H1 (cell line): Measurements from ENCODE around the gene PLD5. TPM values are rescaled to one million over a fixed set of nuclear protein-coding genes. Genes with fewer than 3 reads are reported as not detected.

Experiments used
- CTCF ChIA-PET: fragments of 300-600 bp; sonication (Branson Sonifier 250); formaldehyde crosslinking; loops from one replicate; lab custom pipeline; 2021; ENCODE audit not compliant: partially characterized antibody; lab: Charles Lee
- POLR2A ChIA-PET: fragments of 300-600 bp; sonication (Branson Sonifier 250); formaldehyde crosslinking; loops from one replicate; lab custom pipeline; 2021; ENCODE audit warnings: inconsistent platforms; ENCODE audit not compliant: partially characterized antibody; lab: Charles Lee
- DNase-seq, 2 experiments: peaks; one replicate each; pipeline versions ENCODE4 v3.0.0 to v3.0.0-alpha.2; 2010 to 2022; ENCODE audit warnings: low spot score in 2 of 2, low read depth in 1 of 2, mixed read lengths in 1 of 2
- FAIRE-seq: peaks from 2 replicates; lab custom pipeline; 2011; peaks lifted over from hg19 to GRCh38; lab: Jason Lieb, UNC
- H2AFZ ChIP-seq: 2 replicates; pipeline ENCODE4 v1.8.1; 2012; ENCODE audit warnings: low read length, inconsistent platforms
- H2AK5ac ChIP-seq: 2 replicates; pipeline ENCODE4 v1.6.1; 2013; ENCODE audit warnings: low read depth, low read length
- H2BK120ac ChIP-seq: replicated peaks from 2 replicates; pipeline ENCODE3; 2013; ENCODE audit warnings: low read depth, low read length, inconsistent platforms
- H2BK12ac ChIP-seq: 2 replicates; pipeline ENCODE4 v1.6.1; 2013; ENCODE audit warnings: low read depth, low read length
- H2BK15ac ChIP-seq: 2 replicates; pipeline ENCODE4 v1.6.1; 2013; ENCODE audit warnings: low read length
- H2BK20ac ChIP-seq: 2 replicates; pipeline ENCODE4 v1.6.1; 2013; ENCODE audit warnings: low read length
- H2BK5ac ChIP-seq: 2 replicates; pipeline ENCODE4 v1.6.1; 2013; ENCODE audit warnings: low read depth, low read length
- H3K14ac ChIP-seq: 2 replicates; pipeline ENCODE4 v1.6.1; 2013; ENCODE audit warnings: inconsistent platforms; ENCODE audit not compliant: insufficient read length
- H3K18ac ChIP-seq: 2 replicates; pipeline ENCODE4 v1.6.1; 2013; ENCODE audit warnings: low read length; ENCODE audit errors: extremely low read depth
- H3K23ac ChIP-seq: 2 replicates; pipeline ENCODE4 v1.6.1; 2013; ENCODE audit warnings: inconsistent platforms; ENCODE audit not compliant: insufficient read length
- H3K23me2 ChIP-seq: 2 replicates; pipeline ENCODE4 v1.6.1; 2013; ENCODE audit warnings: low read depth, low read length
- H3K27ac ChIP-seq: 2 replicates; pipeline ENCODE4 v1.6.1; 2011; ENCODE audit warnings: low read depth, low read length, inconsistent platforms
- H3K27me3 ChIP-seq, 4 experiments: replicated peaks in 1 of 4; 1 replicate in 1 of 4; 2 replicates in 3 of 4; pipeline versions ENCODE4 v1.6.1 to v1.8.1; 2011 to 2013; ENCODE audit warnings: low read length in 3 of 4, mild to moderate bottlenecking in 3 of 4, inconsistent platforms in 2 of 4, mixed read lengths in 2 of 4, moderate library complexity in 1 of 4; ENCODE audit not compliant: control insufficient read depth in 3 of 4, insufficient read depth in 3 of 4; ENCODE audit errors: extremely low read depth in 1 of 4
- H3K36me3 ChIP-seq, 4 experiments: 2 replicates each; pipeline versions ENCODE4 v1.6.1 to v1.8.1; 2011 to 2013; ENCODE audit warnings: mild to moderate bottlenecking in 4 of 4, low read length in 3 of 4, moderate library complexity in 2 of 4, control low read depth in 1 of 4, inconsistent platforms in 1 of 4; ENCODE audit not compliant: insufficient read depth in 4 of 4, control insufficient read depth in 2 of 4
- H3K4ac ChIP-seq: replicated peaks from 2 replicates; pipeline ENCODE3; 2013; ENCODE audit warnings: low read length, low read depth, mixed read lengths, inconsistent platforms; ENCODE audit not compliant: insufficient read length
- H3K4me1 ChIP-seq, 4 experiments: replicated peaks in 1 of 4; 1 replicate in 1 of 4; 2 replicates in 3 of 4; pipeline versions ENCODE4 v1.6.1 to v1.8.1; 2011 to 2013; ENCODE audit warnings: low read length in 3 of 4, inconsistent platforms in 2 of 4, mixed read lengths in 1 of 4; ENCODE audit not compliant: insufficient read depth in 4 of 4, control insufficient read depth in 3 of 4
- H3K4me2 ChIP-seq, 2 experiments: 2 replicates each; pipeline versions ENCODE4 v1.6.1 to v1.8.1; 2011 to 2013; ENCODE audit warnings: low read depth in 2 of 2, low read length in 2 of 2, control low read depth in 1 of 2, inconsistent platforms in 1 of 2, mild to moderate bottlenecking in 1 of 2; ENCODE audit not compliant: insufficient read depth in 1 of 2
- H3K4me3 ChIP-seq, 4 experiments: fragments of 200-600, 300-600 bp in 1 of 4; sonication (generic), shearing (Covaris generic), sonication (Bioruptor Twin) in 1 of 4; 2 replicates each; pipeline versions ENCODE4 v1.5.1 to v1.8.1; 2011 to 2016; ENCODE audit warnings: low read length in 4 of 4, low read depth in 3 of 4, control low read depth in 2 of 4, inconsistent platforms in 2 of 4, mild to moderate bottlenecking in 2 of 4, mixed read lengths in 1 of 4, moderate library complexity in 1 of 4; ENCODE audit not compliant: insufficient read depth in 2 of 4; ENCODE audit errors: extremely low read depth in 1 of 4
- H3K56ac ChIP-seq: replicated peaks from 2 replicates; pipeline ENCODE3; 2013; ENCODE audit warnings: low read depth, mild to moderate bottlenecking, mixed read lengths, low read length, inconsistent platforms; ENCODE audit not compliant: insufficient read length
- H3K79me1 ChIP-seq: 2 replicates; pipeline ENCODE4 v1.6.1; 2013; ENCODE audit warnings: low read depth, low read length, control low read depth
- H3K79me2 ChIP-seq, 2 experiments: 2 replicates each; pipeline versions ENCODE4 v1.6.1 to v1.8.1; 2012 to 2013; ENCODE audit warnings: low read length in 2 of 2, mild to moderate bottlenecking in 2 of 2, inconsistent platforms in 1 of 2; ENCODE audit not compliant: insufficient read depth in 2 of 2, control insufficient read depth in 1 of 2
- H3K9ac ChIP-seq, 4 experiments: replicated peaks in 1 of 4; 1 replicate in 1 of 4; 2 replicates in 3 of 4; pipeline versions ENCODE4 v1.6.1 to v1.8.1; 2011 to 2013; ENCODE audit warnings: low read depth in 3 of 4, low read length in 3 of 4, control low read depth in 2 of 4, mild to moderate bottlenecking in 2 of 4, moderate library complexity in 2 of 4, inconsistent platforms in 1 of 4; ENCODE audit errors: extremely low read depth in 1 of 4
- H3K9me3 ChIP-seq, 2 experiments: 2 replicates each; pipeline versions ENCODE4 v1.6.1 to v1.8.1; 2012 to 2013; ENCODE audit warnings: mild to moderate bottlenecking in 2 of 2, moderate library complexity in 2 of 2, control low read depth in 1 of 2, inconsistent platforms in 1 of 2, low read depth in 1 of 2, low read length in 1 of 2, mixed read lengths in 1 of 2; ENCODE audit not compliant: insufficient read depth in 2 of 2
- H4K20me1 ChIP-seq, 2 experiments: replicated peaks in 1 of 2; 2 replicates each; pipeline versions ENCODE3 to v1.8.1; 2011 to 2013; ENCODE audit warnings: inconsistent platforms in 2 of 2, low read length in 2 of 2, mild to moderate bottlenecking in 1 of 2; ENCODE audit not compliant: insufficient read depth in 2 of 2, control insufficient read depth in 1 of 2
- H4K5ac ChIP-seq: 2 replicates; pipeline ENCODE4 v1.6.1; 2013; ENCODE audit warnings: low read length, low read depth, mixed read lengths, inconsistent platforms; ENCODE audit not compliant: insufficient read length
- H4K8ac ChIP-seq: 2 replicates; pipeline ENCODE4 v1.8.0; 2013; ENCODE audit warnings: mild to moderate bottlenecking, moderate library complexity, low read length, inconsistent platforms; ENCODE audit not compliant: insufficient read depth; ENCODE audit errors: extremely low read depth
- H4K91ac ChIP-seq: replicated peaks from 2 replicates; pipeline ENCODE3; 2013; ENCODE audit warnings: low read length, mixed read lengths, inconsistent platforms; ENCODE audit not compliant: insufficient read length
- BRCA1 ChIP-seq: IDR thresholded peaks from 2 replicates; pipeline ENCODE4 v1.6.1; 2012; ENCODE audit warnings: low read depth, low read length, improper control_type of control experiment
- CHD1 ChIP-seq: IDR thresholded peaks from 2 replicates; pipeline ENCODE4 v1.6.1; 2012; ENCODE audit warnings: low read depth, low read length, improper control_type of control experiment
- CTBP2 ChIP-seq: IDR thresholded peaks from 2 replicates; pipeline ENCODE4 v1.7.0; 2011; ENCODE audit warnings: borderline replicate concordance, mild to moderate bottlenecking, moderate library complexity, mixed read lengths, low read length; ENCODE audit not compliant: insufficient read depth, insufficient read length
- EGR1 ChIP-seq: IDR thresholded peaks from 2 replicates; pipeline ENCODE4 v1.6.1; 2011; ENCODE audit warnings: low read depth, low read length, borderline replicate concordance
- EP300 ChIP-seq, 2 experiments: IDR thresholded peaks; 1 replicate in 1 of 2; 2 replicates in 1 of 2; pipeline ENCODE4 v1.6.1; 2011 to 2012; ENCODE audit warnings: low read depth in 2 of 2, low read length in 2 of 2, mild to moderate bottlenecking in 2 of 2, borderline replicate concordance in 1 of 2, inconsistent platforms in 1 of 2, moderate library complexity in 1 of 2
- HDAC6 ChIP-seq: IDR thresholded peaks from one replicate; pipeline ENCODE4 v1.7.1; 2012; ENCODE audit warnings: low read depth, mild to moderate bottlenecking, inconsistent platforms, low read length, moderate library complexity
- JUND ChIP-seq: IDR thresholded peaks from 2 replicates; pipeline ENCODE4 v1.6.1; 2011; ENCODE audit warnings: mild to moderate bottlenecking, improper control_type of control experiment, low read length
- KDM4A ChIP-seq: IDR thresholded peaks from one replicate; pipeline ENCODE4 v1.7.1; 2012; ENCODE audit warnings: low read depth, mild to moderate bottlenecking, moderate library complexity, low read length, inconsistent platforms; ENCODE audit not compliant: severe bottlenecking
- RNF2 ChIP-seq: fragments of 200-900, 300-1000 bp; sonication (generic); IDR thresholded peaks from 2 replicates; pipeline ENCODE4 v1.7.1; 2016; ENCODE audit warnings: borderline replicate concordance, low read depth, mild to moderate bottlenecking, antibody characterized with exemption, low read length; ENCODE audit not compliant: poor library complexity, severe bottlenecking; ENCODE audit errors: missing control alignments
- SP2 ChIP-seq: IDR thresholded peaks from 2 replicates; pipeline ENCODE4 v1.6.1; 2012; ENCODE audit warnings: mild to moderate bottlenecking, low read length, inconsistent platforms
- SP4 ChIP-seq: IDR thresholded peaks from 2 replicates; pipeline ENCODE4 v1.6.1; 2012; ENCODE audit warnings: low read length, inconsistent platforms
- TAF1 ChIP-seq: IDR thresholded peaks from 2 replicates; pipeline ENCODE4 v1.6.1; 2011; ENCODE audit warnings: mild to moderate bottlenecking, low read depth, low read length
- TCF12 ChIP-seq: IDR thresholded peaks from 2 replicates; pipeline ENCODE4 v1.6.1; 2011; ENCODE audit warnings: low read depth, mild to moderate bottlenecking, low read length
- WGBS, 2 experiments: shearing (Covaris generic) in 1 of 2; methylation state at CpG; one replicate each; pipeline versions ENCODE4 v1.1.6 to v1.1.7; 2013 to 2015; ENCODE audit warnings: low lambda C conversion rate in 2 of 2, mixed read lengths in 2 of 2, inconsistent platforms in 1 of 2, low coverage in 1 of 2, missing lambda C conversion rate in 1 of 2; ENCODE audit not compliant: insufficient replicate concordance in 2 of 2, insufficient coverage in 1 of 2, insufficient read length in 1 of 2; ENCODE audit errors: extremely low coverage in 1 of 2, missing lambda C conversion rate in 1 of 2; 5-methylcytosine and 5-hydroxymethylcytosine counted together
- polyA plus RNA-seq, 7 experiments: library from polyadenylated mRNA; depleted of rRNA in 3 of 7; stranded (reverse) in 5 of 7; unstranded in 2 of 7; fragments of >200 nt in 5 of 7; fragments of 200-250 nt in 2 of 7; gene quantifications; 1 replicate in 5 of 7; 2 replicates in 1 of 7; 4 replicates in 1 of 7; pipeline versions ENCODE4 v1.2.1 to v1.2.3, GENCODE V29; 2011 to 2013; ENCODE audit warnings: missing spikeins in 2 of 7, mixed read lengths in 2 of 7
- total RNA-seq: library from RNA; stranded (reverse); fragmentation: NEBNext Ultra II Directional; extraction: Animal tissue kit (Norgen Biotek cat#: 25700); gene quantifications from 2 replicates; pipeline ENCODE4 v1.2.1, GENCODE V29; 2021
- TF ChIP-seq, protein P1 (sequence below): IDR thresholded peaks from 2 replicates; pipeline ENCODE4 v1.6.1; 2011; ENCODE audit warnings: low read length, improper control_type of control experiment

The PLD5 gene
- total and polyA plus RNA-seq, 2 of the 8 experiments (the other 6 are each of a cell fraction or from before 2014, with no cell fraction given) = 0.86 to 8.5 TPM

DNA sequence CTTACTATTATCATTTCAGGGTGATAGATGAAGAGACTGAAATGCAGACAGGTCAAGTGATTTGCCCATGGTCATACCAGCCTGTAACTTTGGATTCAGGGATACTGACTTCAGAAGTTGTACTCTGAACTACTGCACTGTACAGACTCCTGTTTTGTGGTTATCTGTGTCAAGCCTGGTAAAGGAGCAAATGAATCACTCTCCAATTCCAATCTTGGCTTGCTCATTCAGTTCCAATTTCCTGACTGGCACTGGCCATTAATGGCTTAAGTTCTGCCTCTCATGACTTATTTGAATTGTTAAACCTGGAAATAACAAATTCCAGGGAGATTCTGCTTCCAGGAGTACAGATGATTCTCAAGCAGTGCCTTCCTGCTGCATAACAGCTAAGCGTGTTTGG, 45.4 kb upstream of the PLD5 start:
- no peak for FAIRE-seq
- H3K23me2 ChIP-seq = no peaks in the 10 kb centered on the region
- no peak for TF ChIP-seq KDM4A
- TF ChIP-seq CHD1 = no peak
- TF ChIP-seq BRCA1 = no peak
- no peak for TF ChIP-seq TAF1
- TF ChIP-seq EP300 (IDR thresholded peaks at IDR 0.05; ENCODE audit: borderline replicate concordance in 1 of 2, low read depth in 2 of 2, low read length in 2 of 2) = no peak
- no peak for TF ChIP-seq RNF2
- TF ChIP-seq HDAC6 = no peak
- no peak for TF ChIP-seq TCF12
- TF ChIP-seq, protein P1, sequence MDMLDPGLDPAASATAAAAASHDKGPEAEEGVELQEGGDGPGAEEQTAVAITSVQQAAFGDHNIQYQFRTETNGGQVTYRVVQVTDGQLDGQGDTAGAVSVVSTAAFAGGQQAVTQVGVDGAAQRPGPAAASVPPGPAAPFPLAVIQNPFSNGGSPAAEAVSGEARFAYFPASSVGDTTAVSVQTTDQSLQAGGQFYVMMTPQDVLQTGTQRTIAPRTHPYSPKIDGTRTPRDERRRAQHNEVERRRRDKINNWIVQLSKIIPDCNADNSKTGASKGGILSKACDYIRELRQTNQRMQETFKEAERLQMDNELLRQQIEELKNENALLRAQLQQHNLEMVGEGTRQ = no peak
- TF ChIP-seq CTBP2 = no peak
- TF ChIP-seq SP4 = no peak
- TF ChIP-seq JUND = no peak
- TF ChIP-seq SP2 = no peak
- TF ChIP-seq EGR1 = no peak

More for the DNA sequence above, 45.4 kb upstream of the PLD5 start:
- WGBS, 2 experiments = 95% methylated on average over 1 of the region's 1 CpG; no CpG with 5 or more reads in 1 of the 2 experiments
- Histone ChIP-seq H3K4ac (no peak overlapping the region), H3K9ac (no peak overlapping the region), H3K14ac (no peak overlapping the region), H2BK20ac (no peak overlapping the region), H3K79me2 (no peaks in the 10 kb centered on the region), H3K27me3 (no peaks in the 10 kb centered on the region), H2AFZ (no peak overlapping the region), H3K4me3 (no peak overlapping the region), H3K27ac (no peak overlapping the region), H2BK15ac (no peak overlapping the region), H3K4me2 (no peak overlapping the region), H2BK120ac (no peak overlapping the region), H2BK12ac (no peak overlapping the region), H3K79me1 (no peaks in the 10 kb centered on the region), H3K36me3 (no peaks in the 10 kb centered on the region), H4K5ac (no peak overlapping the region), H3K9me3 (peaks cover 2 to 5% of the 10 kb centered on the region in 2 experiments; a peak in 2 of 4 replicates), H3K56ac (no peak overlapping the region), H4K20me1 (no peaks in the 10 kb centered on the region), H3K23ac (no peak overlapping the region), H2AK5ac (no peak overlapping the region), H4K8ac (no peak overlapping the region), H3K18ac (no peak overlapping the region), H3K4me1 (no peaks in the 10 kb centered on the region), H2BK5ac (no peak overlapping the region), H4K91ac (no peak overlapping the region)
- CTCF ChIA-PET = no interaction called here
- POLR2A ChIA-PET = no interaction called here
- DNase-seq = no peak
